ENCODE results near the gene TRIM7.
A peak's percentile ranks its signal among the peaks of the same experiment; 100 is the strongest.

The TRIM7 gene

GRCh38 chr5:181231432-181231831 is 26.4 kb upstream of the TRIM7 start:
- peaks cover 78% of the 10 kb centered on the region for H3K36me3 ChIP-seq (ENCODE audit: control insufficient read depth, insufficient read depth, low read length)
- H3K4me3 ChIP-seq (ENCODE audit: extremely low read depth, insufficient read depth, low read length, poor library complexity, severe bottlenecking), result no peak overlapping the region
- no peaks in the 10 kb centered on the region for H3K9me3 ChIP-seq (ENCODE audit: control insufficient read depth, low read length)
- no peak overlapping the region for H3K27ac ChIP-seq (ENCODE audit: low read depth, low read length, severe bottlenecking)
- no peaks in the 10 kb centered on the region for H3K4me1 ChIP-seq (ENCODE audit: control insufficient read depth, insufficient read depth, low read length, poor library complexity, severe bottlenecking)
- WGBS, 2 experiments (ENCODE audit: insufficient coverage in 2 of 2), result 84 to 97% methylated on average over 4 to 7 of the region's 7 CpGs

- no peak overlapping the region for H3K27ac ChIP-seq (ENCODE audit: low read depth, low read length, severe bottlenecking)
- H3K4me1 ChIP-seq (ENCODE audit: control insufficient read depth, insufficient read depth, low read length, poor library complexity, severe bottlenecking), result no peaks in the 10 kb centered on the region
- WGBS, 2 experiments (ENCODE audit: insufficient coverage in 2 of 2), result 89 to 93% methylated on average over 5 to 6 of the region's 6 CpGs
- peaks cover 72% of the 10 kb centered on the region for H3K36me3 ChIP-seq (ENCODE audit: control insufficient read depth, insufficient read depth, low read length)
- no peaks in the 10 kb centered on the region for H3K9me3 ChIP-seq (ENCODE audit: control insufficient read depth, low read length)
- no peak overlapping the region for H3K4me3 ChIP-seq (ENCODE audit: extremely low read depth, insufficient read depth, low read length, poor library complexity, severe bottlenecking)
Measured at GRCh38 chr5:181230551-181230950, 25.6 kb upstream of the TRIM7 start.

DNA sequence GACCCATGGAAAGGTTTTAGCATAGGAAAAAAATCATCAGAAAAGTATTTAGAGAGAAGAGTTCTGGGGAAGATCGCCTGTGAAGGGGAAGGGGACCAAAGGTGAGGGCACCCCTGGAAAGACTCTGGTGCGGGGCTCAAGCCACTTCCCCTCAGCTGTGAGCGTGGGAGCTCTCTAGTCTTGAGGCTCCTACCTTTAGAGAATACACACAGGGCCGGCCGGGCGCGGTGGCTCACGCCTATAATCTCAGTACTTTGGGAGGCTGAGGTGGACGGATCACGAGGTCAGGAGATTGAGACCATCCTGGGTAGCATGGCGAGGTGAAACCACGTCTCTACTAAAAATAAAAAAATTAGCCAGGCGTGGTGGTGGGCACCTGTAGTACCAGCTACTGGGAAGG is 25.0 kb upstream of the TRIM7 start:
- Histone ChIP-seq H3K4me1 (ENCODE audit: control insufficient read depth, insufficient read depth, low read length, poor library complexity, severe bottlenecking) (no peaks in the 10 kb centered on the region), H3K9me3 (ENCODE audit: control insufficient read depth, low read length) (no peaks in the 10 kb centered on the region), H3K4me3 (ENCODE audit: extremely low read depth, insufficient read depth, low read length, poor library complexity, severe bottlenecking) (no peak overlapping the region), H3K27ac (ENCODE audit: low read depth, low read length, severe bottlenecking) (no peak overlapping the region), H3K36me3 (ENCODE audit: control insufficient read depth, insufficient read depth, low read length) (peaks cover 73% of the 10 kb centered on the region)
- 90 to 95% methylated on average over 13 of the region's 13 CpGs for WGBS, 2 experiments (ENCODE audit: insufficient coverage in 2 of 2)

- Histone ChIP-seq H3K36me3 (ENCODE audit: control insufficient read depth, insufficient read depth, low read length) (peaks cover 36% of the 10 kb centered on the region), H3K27ac (ENCODE audit: low read depth, low read length, severe bottlenecking) (peak overlapping the region; percentile 97)
- 89 to 91% methylated on average over 19 to 22 of the region's 22 CpGs for WGBS, 2 experiments (ENCODE audit: insufficient coverage in 2 of 2)
Measured at GRCh38 chr5:181224390-181225229, 19.6 kb upstream of the TRIM7 start.

GRCh38 chr5:181223729-181224389 is 18.9 kb upstream of the TRIM7 start:
- Histone ChIP-seq H3K27ac (ENCODE audit: low read depth, low read length, severe bottlenecking) (peak overlapping the region; percentile 97), H3K4me1 (ENCODE audit: control insufficient read depth, insufficient read depth, low read length, poor library complexity, severe bottlenecking) (no peaks in the 10 kb centered on the region), H3K36me3 (ENCODE audit: control insufficient read depth, insufficient read depth, low read length) (peaks cover 28% of the 10 kb centered on the region), H3K9me3 (ENCODE audit: control insufficient read depth, low read length) (no peaks in the 10 kb centered on the region), H3K4me3 (ENCODE audit: extremely low read depth, insufficient read depth, low read length, poor library complexity, severe bottlenecking) (peak overlapping the region; percentile 73)
- 7% methylated on average over 15 to 16 of the region's 31 CpGs for WGBS, 2 experiments (ENCODE audit: insufficient coverage in 2 of 2)

More at GRCh38 chr5:181224390-181225229, 19.6 kb upstream of the TRIM7 start:
- H3K4me3 ChIP-seq (ENCODE audit: extremely low read depth, insufficient read depth, low read length, poor library complexity, severe bottlenecking), result peak overlapping the region; percentile 73
- no peaks in the 10 kb centered on the region for H3K4me1 ChIP-seq (ENCODE audit: control insufficient read depth, insufficient read depth, low read length, poor library complexity, severe bottlenecking)
- H3K9me3 ChIP-seq (ENCODE audit: control insufficient read depth, low read length), result no peaks in the 10 kb centered on the region

- Histone ChIP-seq H3K9me3 (ENCODE audit: control insufficient read depth, low read length) (no peaks in the 10 kb centered on the region), H3K27ac (ENCODE audit: low read depth, low read length, severe bottlenecking) (peak within 1 kb of the TSS; percentile 97), H3K36me3 (ENCODE audit: control insufficient read depth, insufficient read depth, low read length) (peaks cover 26% of the 10 kb centered on the region), H3K4me1 (ENCODE audit: control insufficient read depth, insufficient read depth, low read length, poor library complexity, severe bottlenecking) (no peaks in the 10 kb centered on the region), H3K4me3 (ENCODE audit: extremely low read depth, insufficient read depth, low read length, poor library complexity, severe bottlenecking) (peak within 1 kb of the TSS; percentile 73)
- WGBS, 2 experiments (ENCODE audit: insufficient coverage in 2 of 2), result 0 to 1% methylated on average over 28 to 32 of the region's 59 CpGs
Measured at GRCh38 chr5:181223058-181223728, 18.2 kb upstream of the TRIM7 start, which contains the start of gene TRIM41. Gene TRIM41, plus strand, starts transcription at chr5:181223281. Its CDS starts 719 bp downstream, at chr5:181224000.

- Histone ChIP-seq H3K9me3 (ENCODE audit: control insufficient read depth, low read length) (no peaks in the 10 kb centered on the region), H3K36me3 (ENCODE audit: control insufficient read depth, insufficient read depth, low read length) (peaks cover 24% of the 10 kb centered on the region), H3K4me1 (ENCODE audit: control insufficient read depth, insufficient read depth, low read length, poor library complexity, severe bottlenecking) (no peaks in the 10 kb centered on the region), H3K27ac (ENCODE audit: low read depth, low read length, severe bottlenecking) (peak overlapping the region; percentile 97), H3K4me3 (ENCODE audit: extremely low read depth, insufficient read depth, low read length, poor library complexity, severe bottlenecking) (peak overlapping the region; percentile 73)
- 0% methylated on average over 11 to 12 of the region's 18 CpGs for WGBS, 2 experiments (ENCODE audit: insufficient coverage in 2 of 2)
Measured at GRCh38 chr5:181222630-181223057, 17.6 kb upstream of the TRIM7 start.

GRCh38 chr5:181221792-181222629 is 17.0 kb upstream of the TRIM7 start:
- Histone ChIP-seq H3K9me3 (ENCODE audit: control insufficient read depth, low read length) (no peaks in the 10 kb centered on the region), H3K36me3 (ENCODE audit: control insufficient read depth, insufficient read depth, low read length) (peaks cover 18% of the 10 kb centered on the region), H3K27ac (ENCODE audit: low read depth, low read length, severe bottlenecking) (peak overlapping the region; percentile 97), H3K4me1 (ENCODE audit: control insufficient read depth, insufficient read depth, low read length, poor library complexity, severe bottlenecking) (no peaks in the 10 kb centered on the region), H3K4me3 (ENCODE audit: extremely low read depth, insufficient read depth, low read length, poor library complexity, severe bottlenecking) (peak overlapping the region; percentile 73)
- 2 to 3% methylated on average over 49 to 50 of the region's 50 CpGs for WGBS, 2 experiments (ENCODE audit: insufficient coverage in 2 of 2)

DNA sequence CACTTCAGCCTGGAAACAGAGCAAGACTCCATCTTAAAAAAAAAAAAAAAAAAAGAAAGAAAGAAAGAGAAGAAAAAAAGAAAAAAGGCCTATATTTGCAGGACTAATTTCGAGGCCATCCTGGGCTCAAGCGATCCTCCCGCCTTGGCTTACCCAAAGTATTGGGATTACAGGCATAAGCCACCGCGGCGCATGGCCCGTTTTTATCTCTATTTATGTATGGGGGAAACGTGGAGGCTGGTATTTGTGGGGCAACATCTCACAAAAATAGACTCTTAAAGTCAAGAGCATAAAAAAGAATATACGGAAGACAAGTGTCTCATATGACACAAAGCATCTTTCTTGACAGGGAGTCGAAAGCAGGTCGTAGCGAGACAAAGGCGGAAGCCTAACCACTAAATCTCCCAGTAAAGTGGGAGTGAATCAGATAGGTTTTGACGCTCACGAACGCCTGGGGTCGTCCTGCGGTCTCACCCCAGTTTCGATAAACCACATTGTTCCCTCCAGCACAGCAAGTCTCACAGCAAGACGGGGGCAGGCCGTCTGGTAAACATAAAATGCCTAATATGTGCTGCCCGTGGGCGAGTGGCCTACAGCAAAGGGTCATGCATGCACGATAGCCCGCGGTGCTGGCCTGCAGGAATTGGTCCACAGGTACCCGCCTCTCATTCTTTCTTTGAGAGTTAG is 16.3 kb upstream of the TRIM7 start:
- no peaks in the 10 kb centered on the region for H3K4me1 ChIP-seq (ENCODE audit: control insufficient read depth, insufficient read depth, low read length, poor library complexity, severe bottlenecking)
- H3K36me3 ChIP-seq (ENCODE audit: control insufficient read depth, insufficient read depth, low read length), result peaks cover 11% of the 10 kb centered on the region
- H3K4me3 ChIP-seq (ENCODE audit: extremely low read depth, insufficient read depth, low read length, poor library complexity, severe bottlenecking), result peak overlapping the region; percentile 73
- WGBS, 2 experiments (ENCODE audit: insufficient coverage in 2 of 2), result 75 to 76% methylated on average over 15 to 24 of the region's 27 CpGs
- H3K27ac ChIP-seq (ENCODE audit: low read depth, low read length, severe bottlenecking), result peak overlapping the region; percentile 97
- H3K9me3 ChIP-seq (ENCODE audit: control insufficient read depth, low read length), result no peaks in the 10 kb centered on the region
